H1 (cell line): ENCODE data around the gene TPH2.

Source experiments
- CTCF ChIP-seq, 3 experiments: IDR thresholded peaks; 1 replicate in 2 of 3; 2 replicates in 1 of 3; pipeline versions ENCODE4 v1.5.1 to v1.6.1; 2011; ENCODE audit warnings: low read length in 3 of 3, mild to moderate bottlenecking in 3 of 3, inconsistent platforms in 2 of 3, low read depth in 1 of 3, moderate library complexity in 1 of 3; ENCODE audit not compliant: insufficient read depth in 1 of 3; ENCODE audit errors: control extremely low read depth in 1 of 3
- POLR2A ChIP-seq, 2 experiments: IDR thresholded peaks; 1 replicate in 1 of 2; 2 replicates in 1 of 2; pipeline ENCODE4 v1.6.1; 2011; ENCODE audit warnings: low read depth in 2 of 2, low read length in 2 of 2, mild to moderate bottlenecking in 2 of 2; ENCODE audit errors: control extremely low read depth in 1 of 2
- POLR2AphosphoS5 ChIP-seq: IDR thresholded peaks from 2 replicates; pipeline ENCODE4 v1.6.1; 2011; ENCODE audit warnings: low read depth, low read length
- RBBP5 ChIP-seq: IDR thresholded peaks from 2 replicates; pipeline ENCODE4 v1.7.1; 2012; ENCODE audit warnings: low read depth, mild to moderate bottlenecking, inconsistent platforms, low read length, moderate library complexity, borderline replicate concordance
- SP2 ChIP-seq: IDR thresholded peaks from 2 replicates; pipeline ENCODE4 v1.6.1; 2012; ENCODE audit warnings: mild to moderate bottlenecking, low read length, inconsistent platforms
- ZNF274 ChIP-seq: IDR thresholded peaks from 2 replicates; pipeline ENCODE4 v1.7.0; 2012; ENCODE audit warnings: low read length, borderline replicate concordance; ENCODE audit errors: extremely low read depth

GRCh38 chr12:72063073-72063472 is 124.4 kb downstream of the TPH2 start:
- TF ChIP-seq POLR2AphosphoS5 (no peak), SP2 (no peak), CTCF (IDR thresholded peaks at IDR 0.05; ENCODE audit: control extremely low read depth in 1 of 3, insufficient read depth in 1 of 3, low read depth in 1 of 3, low read length in 3 of 3) (no peak), POLR2A (IDR thresholded peaks at IDR 0.05; ENCODE audit: control extremely low read depth in 1 of 2, low read depth in 2 of 2, low read length in 2 of 2) (no peak), ZNF274 (no peak), RBBP5 (no peak)
